HCT116 (cell line): ENCODE measurements around the gene SLF1. TPM values are rescaled to one million over a fixed set of nuclear protein-coding genes. Genes with fewer than 3 reads are reported as not detected.

ENCODE experiments used
- ATAC-seq: fragments of 200-7000 bp; cut with Tn5 transposase; 2 replicates; pipeline ENCODE4 v1.9.1; 2020; ENCODE audit warnings: mild to moderate bottlenecking, moderate library complexity
- BruUV-seq: library from RNA; stranded (reverse); fragments of 400-500 nt; replicated peaks from 2 replicates; lab custom pipeline; 2021; lab: Mats Ljungman, UMichigan
- CTCF ChIA-PET: fragments of 300-600 bp; sonication (Branson Sonifier 250); formaldehyde crosslinking; loops from one replicate; lab custom pipeline; 2021; ENCODE audit warnings: antibody characterized with exemption; lab: Charles Lee
- POLR2A ChIA-PET: fragments of 300-600, 350-600 bp; sonication (Branson Sonifier 250); formaldehyde crosslinking; loops from one replicate; lab custom pipeline; 2021; ENCODE audit warnings: antibody characterized with exemption; lab: Charles Lee
- RAD21 ChIA-PET, 2 experiments: fragments of 300-600 bp; sonication (Branson Sonifier 250); formaldehyde crosslinking; loops; one replicate each; lab custom pipeline; 2023; ENCODE audit warnings: low total read pairs in 2 of 2; ENCODE audit not compliant: uncharacterized antibody in 2 of 2, unreplicated experiment in 2 of 2, low non-redundant PET in 1 of 2; lab: Charles Lee
- DNase-seq: peaks from one replicate; pipeline ENCODE4 v3.0.0-alpha.2; 2010; ENCODE audit warnings: low read depth, low spot score
- H2AFZ ChIP-seq: fragments of 200-600 bp; shearing (Covaris generic), sonication (generic); 2 replicates; pipeline ENCODE4 v1.6.1; 2017; ENCODE audit warnings: low read depth, mixed run types, mixed read lengths, antibody characterized with exemption, low read length; ENCODE audit not compliant: poor library complexity, severe bottlenecking
- H3K27ac ChIP-seq: 2 replicates; pipeline ENCODE4 v1.5.1; 2012; ENCODE audit warnings: low read depth, low read length
- H3K27me3 ChIP-seq: fragments of 200-600 bp; sonication (generic); 2 replicates; pipeline ENCODE4 v1.6.1; 2016; ENCODE audit warnings: mixed run types, low read length, mixed read lengths; ENCODE audit not compliant: insufficient read depth
- H3K36me3 ChIP-seq, 2 experiments: fragments of 200-500 bp in 1 of 2; fragments of 200-600 bp in 1 of 2; sonication (Bioruptor generic) in 1 of 2; sonication (generic) in 1 of 2; 2 replicates each; pipeline versions ENCODE4 v1.5.1 to v1.6.1; 2014 to 2016; ENCODE audit warnings: low read length in 2 of 2, inconsistent platforms in 1 of 2, mixed read lengths in 1 of 2, mixed run types in 1 of 2; ENCODE audit not compliant: insufficient read depth in 2 of 2, control insufficient read depth in 1 of 2
- H3K4me1 ChIP-seq, 2 experiments: fragments of 200-600 bp in 1 of 2; sonication (generic) in 1 of 2; 2 replicates each; pipeline versions ENCODE4 v1.5.1 to v1.6.1; 2012 to 2017; ENCODE audit warnings: low read length in 2 of 2, inconsistent platforms in 1 of 2, mild to moderate bottlenecking in 1 of 2, mixed read lengths in 1 of 2, mixed run types in 1 of 2, moderate library complexity in 1 of 2; ENCODE audit not compliant: insufficient read depth in 2 of 2, control insufficient read depth in 1 of 2
- H3K4me2 ChIP-seq: fragments of 200-600 bp; sonication (generic); 2 replicates; pipeline ENCODE4 v1.6.1; 2017; ENCODE audit warnings: mixed run types, low read length, mixed read lengths
- H3K4me3 ChIP-seq, 2 experiments: fragments of 200-600 bp in 1 of 2; sonication (generic) in 1 of 2; replicated peaks in 1 of 2; 2 replicates each; pipeline ENCODE4 v1.5.1; 2011 to 2016; ENCODE audit warnings: low read length in 2 of 2, control low read depth in 1 of 2, low read depth in 1 of 2, mild to moderate bottlenecking in 1 of 2, mixed read lengths in 1 of 2, mixed run types in 1 of 2
- H3K79me2 ChIP-seq: fragments of 200-600 bp; sonication (generic); 2 replicates; pipeline ENCODE4 v1.6.1; 2017; ENCODE audit warnings: mild to moderate bottlenecking, mixed run types, low read length, moderate library complexity, mixed read lengths; ENCODE audit not compliant: insufficient read depth
- H3K9ac ChIP-seq: fragments of 200-600 bp; sonication (generic); 2 replicates; pipeline ENCODE4 v1.6.1; 2016; ENCODE audit warnings: low read length, mixed read lengths
- H3K9me2 ChIP-seq: fragments of 200-600 bp; sonication (generic), shearing (Covaris generic); 2 replicates; pipeline ENCODE4 v1.6.1; 2017; ENCODE audit warnings: mixed run types, mild to moderate bottlenecking, moderate library complexity; ENCODE audit not compliant: insufficient read depth
- H3K9me3 ChIP-seq, 2 experiments: fragments of 200-500 bp in 1 of 2; fragments of 200-600 bp in 1 of 2; sonication (Bioruptor generic) in 1 of 2; sonication (generic) in 1 of 2; 2 replicates each; pipeline ENCODE4 v1.6.1; 2014 to 2017; ENCODE audit warnings: low read length in 2 of 2, mixed read lengths in 2 of 2, inconsistent platforms in 1 of 2, low read depth in 1 of 2, mild to moderate bottlenecking in 1 of 2, mixed run types in 1 of 2, moderate library complexity in 1 of 2; ENCODE audit not compliant: control insufficient read depth in 1 of 2, insufficient read depth in 1 of 2
- H4K20me1 ChIP-seq: fragments of 200-600 bp; sonication (generic), shearing (Covaris generic); 2 replicates; pipeline ENCODE4 v1.6.1; 2017; ENCODE audit warnings: mixed run types, mild to moderate bottlenecking, moderate library complexity; ENCODE audit not compliant: insufficient read depth
- CBX3 ChIP-seq: IDR thresholded peaks from 2 replicates; pipeline ENCODE4 v1.6.1; 2012; ENCODE audit warnings: low read depth
- ELF1 ChIP-seq: IDR thresholded peaks from 2 replicates; pipeline ENCODE4 v1.6.1; 2012; ENCODE audit warnings: low read depth, borderline replicate concordance
- EZH2 ChIP-seq: fragments of 200-600 bp; sonication (generic); IDR thresholded peaks from 2 replicates; pipeline ENCODE4 v1.6.1; 2017; ENCODE audit warnings: antibody characterized with exemption, mixed run types
- EZH2phosphoT487 ChIP-seq: fragments of 200-600 bp; IDR thresholded peaks from 2 replicates; pipeline ENCODE4 v1.6.1; 2018; ENCODE audit warnings: antibody characterized with exemption, borderline replicate concordance
- POLR2AphosphoS5 ChIP-seq: IDR thresholded peaks from 2 replicates; pipeline ENCODE4 v1.6.1; 2011; ENCODE audit warnings: mild to moderate bottlenecking, low read depth, low read length, moderate library complexity
- RAD21 ChIP-seq: IDR thresholded peaks from 2 replicates; pipeline ENCODE4 v1.6.1; 2012; ENCODE audit warnings: low read depth, mild to moderate bottlenecking
- SIN3A ChIP-seq: IDR thresholded peaks from 2 replicates; pipeline ENCODE4 v1.6.1; 2012; ENCODE audit warnings: low read depth
- SP1 ChIP-seq: IDR thresholded peaks from 2 replicates; pipeline ENCODE4 v1.6.1; 2012; ENCODE audit warnings: low read depth
- SRF ChIP-seq: IDR thresholded peaks from 2 replicates; pipeline ENCODE4 v1.6.1; 2012; ENCODE audit warnings: low read depth
- TCF7L2 ChIP-seq: IDR thresholded peaks from 2 replicates; pipeline ENCODE4 v1.7.0; 2011; ENCODE audit warnings: borderline replicate concordance, inconsistent platforms; ENCODE audit not compliant: insufficient read depth, insufficient read length; ENCODE audit errors: extremely low read depth
- intact Hi-C: fragments of 100-400 bp; cut with micrococcal nuclease; formaldehyde crosslinking; loops from 2 replicates; pipeline ENCODE4 v1.10.0; 2022
- total RNA-seq: library from RNA; stranded (reverse); gene quantifications from one replicate; pipeline ENCODE4 v1.2.1, GENCODE V29; 2021; ENCODE audit not compliant: unreplicated experiment
- TF ChIP-seq, protein P1 (sequence below): IDR thresholded peaks from 2 replicates; pipeline ENCODE4 v1.6.1; 2011; ENCODE audit warnings: mild to moderate bottlenecking, low read length, moderate library complexity; ENCODE audit not compliant: insufficient replicate concordance; ENCODE audit errors: extremely low read depth
- TF ChIP-seq, protein P2 (sequence below), 3 experiments: fragments of 200-600 bp in 1 of 3; sonication (generic) in 1 of 3; IDR thresholded peaks in 2 of 3; conservative IDR thresholded peaks in 1 of 3; 2 replicates each; pipeline ENCODE4 v1.5.1; 2012 to 2017; ENCODE audit warnings: low read depth in 2 of 3, low read length in 2 of 3, antibody characterized with exemption in 1 of 3, borderline replicate concordance in 1 of 3, control low read depth in 1 of 3, mild to moderate bottlenecking in 1 of 3, mixed read lengths in 1 of 3, mixed run types in 1 of 3, moderate library complexity in 1 of 3; ENCODE audit not compliant: insufficient read depth in 1 of 3
- TF ChIP-seq, protein P3 (sequence below): IDR thresholded peaks from 2 replicates; pipeline ENCODE4 v1.6.1; 2012; ENCODE audit warnings: low read depth

The SLF1 gene
- total RNA-seq, 1 experiment from 2014 or later, result 10.4 TPM

DNA sequence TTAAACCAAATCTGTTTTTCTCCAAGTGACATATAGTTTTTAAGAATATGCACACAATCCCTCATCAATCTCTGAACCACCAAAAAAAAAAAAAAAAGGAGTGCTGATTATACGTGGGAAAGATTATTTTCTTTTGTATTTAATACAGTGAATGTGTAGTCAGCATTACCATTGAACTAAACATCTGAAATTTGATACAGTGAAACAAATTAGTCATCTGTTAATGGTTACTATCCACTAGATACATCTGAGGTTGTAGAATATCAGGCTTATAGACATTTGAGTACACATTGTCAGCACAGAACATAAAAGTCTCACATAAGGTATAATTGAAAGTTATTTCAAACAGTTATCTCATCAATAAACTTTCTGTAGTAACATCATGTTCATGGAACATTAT lies 87.0 kb downstream of the SLF1 start:
- DNase-seq (no peak), ATAC-seq (no peak)
- H4K20me1 ChIP-seq, result no peaks in the 10 kb centered on the region
- BruUV-seq, result no TSS peak
- ChIA-PET CTCF (no interaction called here), POLR2A (no interaction called here), RAD21 (no interaction called here)
- intact Hi-C loops, result no loop called here
- no peak for TF ChIP-seq SRF
- no peak for TF ChIP-seq RAD21
- TF ChIP-seq ELF1, result no peak
- TF ChIP-seq SP1, result no peak
- H3K4me2 ChIP-seq, result no peak overlapping the region
- H3K4me1 ChIP-seq, result no peaks in the 10 kb centered on the region
- H3K27ac ChIP-seq, result no peak overlapping the region
- no peaks in the 10 kb centered on the region for H3K9me2 ChIP-seq
- H3K36me3 ChIP-seq, result no peaks in the 10 kb centered on the region
- no peaks in the 10 kb centered on the region for H3K27me3 ChIP-seq
- no peaks in the 10 kb centered on the region for H3K9me3 ChIP-seq
- H3K9ac ChIP-seq, result no peak overlapping the region
- no peaks in the 10 kb centered on the region for H3K79me2 ChIP-seq
- H2AFZ ChIP-seq, result no peak overlapping the region
- no peak overlapping the region for H3K4me3 ChIP-seq

DNA sequence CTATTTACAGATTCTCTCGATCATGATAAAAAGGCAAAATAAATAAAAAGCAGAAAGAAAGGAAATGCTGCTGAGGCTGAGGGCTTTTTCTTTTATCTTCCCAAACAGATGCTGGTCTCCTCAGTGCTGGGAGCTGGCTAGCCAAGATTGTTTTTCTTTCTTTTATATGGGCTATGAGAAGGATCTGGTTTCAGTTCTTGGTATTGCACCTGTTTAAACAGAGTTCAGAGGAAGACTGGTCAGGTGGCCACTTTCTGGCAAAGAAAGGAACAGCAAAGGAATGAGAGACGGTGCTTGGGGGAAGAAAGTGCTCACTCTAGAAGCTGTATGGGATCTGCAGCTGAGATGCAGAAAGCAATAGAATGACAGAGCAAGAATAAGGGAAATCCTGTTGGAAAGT lies 88.9 kb downstream of the SLF1 start:
- H2AFZ ChIP-seq, result no peak overlapping the region
- no peak overlapping the region for H3K9ac ChIP-seq
- H4K20me1 ChIP-seq, result no peaks in the 10 kb centered on the region
- ChIA-PET CTCF (no interaction called here), POLR2A (no interaction called here), RAD21 (no interaction called here)
- H3K9me2 ChIP-seq, result no peaks in the 10 kb centered on the region
- no peaks in the 10 kb centered on the region for H3K79me2 ChIP-seq
- no peak overlapping the region for H3K4me2 ChIP-seq
- no peak for DNase-seq
- intact Hi-C loops, result no loop called here
- no peaks in the 10 kb centered on the region for H3K4me1 ChIP-seq
- no TSS peak for BruUV-seq
- H3K9me3 ChIP-seq, result no peaks in the 10 kb centered on the region
- H3K27me3 ChIP-seq, result no peaks in the 10 kb centered on the region
- H3K36me3 ChIP-seq, result no peaks in the 10 kb centered on the region
- no peak overlapping the region for H3K4me3 ChIP-seq
- H3K27ac ChIP-seq, result no peak overlapping the region
- no peak for ATAC-seq
- TF ChIP-seq POLR2AphosphoS5 (no peak), SIN3A (no peak), TCF7L2 (no peak), SP1 (no peak), CBX3 (no peak), SRF (no peak), EZH2 (no peak), RAD21 (no peak), EZH2phosphoT487 (no peak)
- TF ChIP-seq, protein P1, sequence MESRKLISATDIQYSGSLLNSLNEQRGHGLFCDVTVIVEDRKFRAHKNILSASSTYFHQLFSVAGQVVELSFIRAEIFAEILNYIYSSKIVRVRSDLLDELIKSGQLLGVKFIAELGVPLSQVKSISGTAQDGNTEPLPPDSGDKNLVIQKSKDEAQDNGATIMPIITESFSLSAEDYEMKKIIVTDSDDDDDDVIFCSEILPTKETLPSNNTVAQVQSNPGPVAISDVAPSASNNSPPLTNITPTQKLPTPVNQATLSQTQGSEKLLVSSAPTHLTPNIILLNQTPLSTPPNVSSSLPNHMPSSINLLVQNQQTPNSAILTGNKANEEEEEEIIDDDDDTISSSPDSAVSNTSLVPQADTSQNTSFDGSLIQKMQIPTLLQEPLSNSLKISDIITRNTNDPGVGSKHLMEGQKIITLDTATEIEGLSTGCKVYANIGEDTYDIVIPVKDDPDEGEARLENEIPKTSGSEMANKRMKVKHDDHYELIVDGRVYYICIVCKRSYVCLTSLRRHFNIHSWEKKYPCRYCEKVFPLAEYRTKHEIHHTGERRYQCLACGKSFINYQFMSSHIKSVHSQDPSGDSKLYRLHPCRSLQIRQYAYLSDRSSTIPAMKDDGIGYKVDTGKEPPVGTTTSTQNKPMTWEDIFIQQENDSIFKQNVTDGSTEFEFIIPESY, result no peak
- TF ChIP-seq, protein P2, sequence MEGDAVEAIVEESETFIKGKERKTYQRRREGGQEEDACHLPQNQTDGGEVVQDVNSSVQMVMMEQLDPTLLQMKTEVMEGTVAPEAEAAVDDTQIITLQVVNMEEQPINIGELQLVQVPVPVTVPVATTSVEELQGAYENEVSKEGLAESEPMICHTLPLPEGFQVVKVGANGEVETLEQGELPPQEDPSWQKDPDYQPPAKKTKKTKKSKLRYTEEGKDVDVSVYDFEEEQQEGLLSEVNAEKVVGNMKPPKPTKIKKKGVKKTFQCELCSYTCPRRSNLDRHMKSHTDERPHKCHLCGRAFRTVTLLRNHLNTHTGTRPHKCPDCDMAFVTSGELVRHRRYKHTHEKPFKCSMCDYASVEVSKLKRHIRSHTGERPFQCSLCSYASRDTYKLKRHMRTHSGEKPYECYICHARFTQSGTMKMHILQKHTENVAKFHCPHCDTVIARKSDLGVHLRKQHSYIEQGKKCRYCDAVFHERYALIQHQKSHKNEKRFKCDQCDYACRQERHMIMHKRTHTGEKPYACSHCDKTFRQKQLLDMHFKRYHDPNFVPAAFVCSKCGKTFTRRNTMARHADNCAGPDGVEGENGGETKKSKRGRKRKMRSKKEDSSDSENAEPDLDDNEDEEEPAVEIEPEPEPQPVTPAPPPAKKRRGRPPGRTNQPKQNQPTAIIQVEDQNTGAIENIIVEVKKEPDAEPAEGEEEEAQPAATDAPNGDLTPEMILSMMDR (IDR thresholded peaks at IDR 0.05 in 2 of 3, conservative IDR thresholded peaks at IDR 0.05 in 1 of 3; ENCODE audit: borderline replicate concordance in 1 of 3, insufficient read depth in 1 of 3, low read depth in 2 of 3, low read length in 2 of 3), result no peak
- TF ChIP-seq, protein P3, sequence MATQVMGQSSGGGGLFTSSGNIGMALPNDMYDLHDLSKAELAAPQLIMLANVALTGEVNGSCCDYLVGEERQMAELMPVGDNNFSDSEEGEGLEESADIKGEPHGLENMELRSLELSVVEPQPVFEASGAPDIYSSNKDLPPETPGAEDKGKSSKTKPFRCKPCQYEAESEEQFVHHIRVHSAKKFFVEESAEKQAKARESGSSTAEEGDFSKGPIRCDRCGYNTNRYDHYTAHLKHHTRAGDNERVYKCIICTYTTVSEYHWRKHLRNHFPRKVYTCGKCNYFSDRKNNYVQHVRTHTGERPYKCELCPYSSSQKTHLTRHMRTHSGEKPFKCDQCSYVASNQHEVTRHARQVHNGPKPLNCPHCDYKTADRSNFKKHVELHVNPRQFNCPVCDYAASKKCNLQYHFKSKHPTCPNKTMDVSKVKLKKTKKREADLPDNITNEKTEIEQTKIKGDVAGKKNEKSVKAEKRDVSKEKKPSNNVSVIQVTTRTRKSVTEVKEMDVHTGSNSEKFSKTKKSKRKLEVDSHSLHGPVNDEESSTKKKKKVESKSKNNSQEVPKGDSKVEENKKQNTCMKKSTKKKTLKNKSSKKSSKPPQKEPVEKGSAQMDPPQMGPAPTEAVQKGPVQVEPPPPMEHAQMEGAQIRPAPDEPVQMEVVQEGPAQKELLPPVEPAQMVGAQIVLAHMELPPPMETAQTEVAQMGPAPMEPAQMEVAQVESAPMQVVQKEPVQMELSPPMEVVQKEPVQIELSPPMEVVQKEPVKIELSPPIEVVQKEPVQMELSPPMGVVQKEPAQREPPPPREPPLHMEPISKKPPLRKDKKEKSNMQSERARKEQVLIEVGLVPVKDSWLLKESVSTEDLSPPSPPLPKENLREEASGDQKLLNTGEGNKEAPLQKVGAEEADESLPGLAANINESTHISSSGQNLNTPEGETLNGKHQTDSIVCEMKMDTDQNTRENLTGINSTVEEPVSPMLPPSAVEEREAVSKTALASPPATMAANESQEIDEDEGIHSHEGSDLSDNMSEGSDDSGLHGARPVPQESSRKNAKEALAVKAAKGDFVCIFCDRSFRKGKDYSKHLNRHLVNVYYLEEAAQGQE, result no peak
